Endothelial cell of umbilical vein (primary cell): ENCODE data around the gene MARK2. TPM values are rescaled to one million over a fixed set of nuclear protein-coding genes. Genes with fewer than 3 reads are reported as not detected.

ENCODE experiments used
- BruUV-seq: library from RNA; stranded (reverse); fragments of 400-500 nt; replicated peaks from 2 replicates; lab custom pipeline; 2021; lab: Mats Ljungman, UMichigan
- CTCF ChIA-PET: fragments of 300-600, 350-600 bp; sonication (Branson Sonifier 250); formaldehyde crosslinking; loops from one replicate; lab custom pipeline; 2021; ENCODE audit warnings: antibody characterized with exemption, inconsistent platforms; lab: Charles Lee
- POLR2A ChIA-PET: fragments of 300-600, 350-600 bp; sonication (Branson Sonifier 250); formaldehyde crosslinking; loops from one replicate; lab custom pipeline; 2021; ENCODE audit warnings: antibody characterized with exemption, inconsistent platforms; lab: Charles Lee
- DNase-seq: peaks from one replicate; pipeline ENCODE4 v3.0.0-alpha.2; 2011; ENCODE audit warnings: low read depth, low spot score
- FAIRE-seq: peaks from 2 replicates; lab custom pipeline; 2011; peaks lifted over from hg19 to GRCh38; lab: Jason Lieb, UNC
- H2AFZ ChIP-seq: 2 replicates; pipeline ENCODE4 v1.6.0; 2012; ENCODE audit warnings: low read depth, low read length, control low read depth, inconsistent platforms
- H3K27ac ChIP-seq: 2 replicates; pipeline ENCODE4 v1.5.1; 2011; ENCODE audit warnings: low read depth, mild to moderate bottlenecking, control low read depth, low read length, moderate library complexity; ENCODE audit not compliant: insufficient read depth
- H3K27me3 ChIP-seq, 2 experiments: 2 replicates each; pipeline versions ENCODE4 v1.6.0 to v1.6.1; 2011; ENCODE audit warnings: low read length in 2 of 2, mixed read lengths in 1 of 2; ENCODE audit not compliant: control insufficient read depth in 2 of 2, insufficient read depth in 2 of 2
- H3K36me3 ChIP-seq, 2 experiments: 2 replicates in 1 of 2; 3 replicates in 1 of 2; pipeline ENCODE4 v1.5.1; 2011; ENCODE audit warnings: low read length in 2 of 2, mild to moderate bottlenecking in 1 of 2, moderate library complexity in 1 of 2; ENCODE audit not compliant: control insufficient read depth in 2 of 2, insufficient read depth in 2 of 2; ENCODE audit errors: extremely low read depth in 1 of 2
- H3K4me1 ChIP-seq: 3 replicates; pipeline ENCODE4 v1.5.1; 2011; ENCODE audit warnings: mild to moderate bottlenecking, low read length; ENCODE audit not compliant: control insufficient read depth, insufficient read depth; ENCODE audit errors: extremely low read depth
- H3K4me2 ChIP-seq: 2 replicates; pipeline ENCODE4 v1.6.1; 2011; ENCODE audit warnings: low read length, control low read depth, mixed read lengths; ENCODE audit not compliant: insufficient read depth
- H3K4me3 ChIP-seq, 3 experiments: fragments of 200-600 bp in 1 of 3; sonication (generic), shearing (Covaris generic) in 1 of 3; replicated peaks in 1 of 3; 2 replicates each; pipeline ENCODE4 v1.5.1; 2011 to 2016; ENCODE audit warnings: control low read depth in 3 of 3, low read length in 3 of 3, mild to moderate bottlenecking in 2 of 3, inconsistent platforms in 1 of 3, low read depth in 1 of 3, moderate library complexity in 1 of 3; ENCODE audit not compliant: insufficient read depth in 1 of 3
- H3K79me2 ChIP-seq: 2 replicates; pipeline ENCODE4 v1.6.0; 2012; ENCODE audit warnings: low read length, inconsistent platforms; ENCODE audit not compliant: control insufficient read depth, insufficient read depth
- H3K9ac ChIP-seq: replicated peaks from 2 replicates; pipeline ENCODE3; 2011; ENCODE audit warnings: low read length, control low read depth; ENCODE audit not compliant: insufficient read depth; ENCODE audit errors: extremely low read depth
- H3K9me1 ChIP-seq: replicated peaks from 3 replicates; pipeline ENCODE4 v1.6.0; 2011; ENCODE audit warnings: mild to moderate bottlenecking, low read length; ENCODE audit not compliant: control insufficient read depth, insufficient read depth; ENCODE audit errors: extremely low read depth
- H3K9me3 ChIP-seq: replicated peaks from 2 replicates; pipeline ENCODE4 v1.5.1; 2012; ENCODE audit warnings: low read length, inconsistent platforms; ENCODE audit not compliant: control insufficient read depth, insufficient read depth
- H4K20me1 ChIP-seq: replicated peaks from 2 replicates; pipeline ENCODE3; 2011; ENCODE audit warnings: mild to moderate bottlenecking, low read length; ENCODE audit not compliant: control insufficient read depth, insufficient read depth; ENCODE audit errors: extremely low read depth
- EZH2 ChIP-seq: IDR thresholded peaks from 2 replicates; pipeline ENCODE4 v1.6.1; 2012; ENCODE audit warnings: borderline replicate concordance, low read depth, mild to moderate bottlenecking, moderate library complexity, low read length, inconsistent platforms; ENCODE audit not compliant: severe bottlenecking
- FOS ChIP-seq: IDR thresholded peaks from 2 replicates; pipeline ENCODE4 v1.6.1; 2011; ENCODE audit warnings: mild to moderate bottlenecking, low read length, moderate library complexity, borderline replicate concordance; ENCODE audit not compliant: insufficient read depth
- GATA2 ChIP-seq: IDR thresholded peaks from 2 replicates; pipeline ENCODE4 v1.7.0; 2011; ENCODE audit warnings: low read depth, mild to moderate bottlenecking, moderate library complexity, mixed read lengths, low read length; ENCODE audit not compliant: insufficient read length, insufficient read depth
- JUN ChIP-seq: IDR thresholded peaks from 2 replicates; pipeline ENCODE4 v1.6.1; 2011; ENCODE audit warnings: borderline replicate concordance, low read depth; ENCODE audit not compliant: insufficient read length, insufficient read depth
- MYC ChIP-seq: IDR thresholded peaks from one replicate; pipeline ENCODE4 v1.6.1; 2011; ENCODE audit warnings: mild to moderate bottlenecking, low read depth, low read length
- POLR2A ChIP-seq: IDR thresholded peaks from 2 replicates; pipeline ENCODE4 v1.6.1; 2012; ENCODE audit warnings: low read depth, mild to moderate bottlenecking, control low read depth, low read length
- POLR2AphosphoS5 ChIP-seq: IDR thresholded peaks from 2 replicates; pipeline ENCODE4 v1.6.1; 2012; ENCODE audit warnings: low read depth, mild to moderate bottlenecking, control low read depth, low read length, moderate library complexity; ENCODE audit not compliant: insufficient read depth
- dilution Hi-C: fragments of 300-500 bp; cut with MboI; formaldehyde crosslinking; loops from one replicate; pipeline ENCODE4 v1.15.0; 2019; ENCODE audit warnings: low sequenced_read_pairs; ENCODE audit not compliant: extremely low pct_ligation_motif_present
- intact Hi-C: fragments of 100-400 bp; cut with micrococcal nuclease; formaldehyde crosslinking; loops from one replicate; pipeline ENCODE4 v1.10.0; 2022
- polyA plus RNA-seq, 4 experiments: library from polyadenylated mRNA; depleted of rRNA in 3 of 4; stranded (reverse) in 3 of 4; unstranded in 1 of 4; fragments of >200 nt; gene quantifications; 2 replicates each; pipeline versions ENCODE4 v1.2.1 to v1.2.3, GENCODE V29; 2011 to 2012; ENCODE audit warnings: missing spikeins in 1 of 4
- total RNA-seq: library from RNA; stranded (reverse); gene quantifications from 2 replicates; pipeline ENCODE4 v1.2.3, GENCODE V29; 2021
- TF ChIP-seq, protein P1 (sequence below): IDR thresholded peaks from 2 replicates; pipeline ENCODE4 v1.6.1; 2011; ENCODE audit not compliant: insufficient read depth, insufficient read length
- TF ChIP-seq, protein P2 (sequence below), 2 donors: IDR thresholded peaks; 1 replicate in 1 of 2; 2 replicates in 1 of 2; pipeline ENCODE4 v1.5.1; 2011; ENCODE audit warnings: low read length in 2 of 2, mild to moderate bottlenecking in 2 of 2, moderate library complexity in 2 of 2, control low read depth in 1 of 2, inconsistent platforms in 1 of 2, low read depth in 1 of 2; ENCODE audit not compliant: insufficient read depth in 1 of 2; ENCODE audit errors: extremely low read depth in 1 of 2

MARK2 gene
- total and polyA plus RNA-seq, 2 donors (not counting 3 experiments of a cell fraction or from before 2014, with no cell fraction given) = 16.6 to 34.7 TPM

DNA sequence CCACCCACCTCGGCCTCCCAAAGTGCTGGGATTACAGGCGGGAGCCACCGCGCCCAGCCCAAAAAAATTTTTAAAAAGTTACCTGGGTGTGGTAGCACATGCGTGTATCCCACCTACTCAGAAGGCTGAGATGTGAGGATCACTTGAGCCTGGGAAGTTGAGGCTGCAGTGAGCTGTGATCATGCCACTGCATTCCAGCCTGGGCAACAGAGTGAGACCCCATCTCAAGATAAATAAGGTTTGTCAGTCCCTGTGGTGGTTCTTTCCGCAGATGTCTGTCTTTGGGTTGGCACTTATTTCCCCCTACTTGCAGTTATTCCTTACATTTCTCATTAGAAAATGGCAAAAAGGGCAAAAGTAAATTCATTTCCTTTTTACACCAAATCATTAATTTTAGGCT, 8.0 kb downstream of the MARK2 start:
- Histone ChIP-seq H3K27ac (no peak overlapping the region), H2AFZ (no peak overlapping the region), H3K9me1 (no peaks in the 10 kb centered on the region), H3K4me1 (no peaks in the 10 kb centered on the region), H3K27me3 (no peaks in the 10 kb centered on the region), H3K79me2 (peaks cover 87% of the 10 kb centered on the region), H4K20me1 (peaks cover 12% of the 10 kb centered on the region), H3K9ac (no peak overlapping the region), H3K4me2 (no peak overlapping the region), H3K9me3 (no peaks in the 10 kb centered on the region), H3K4me3 (no peak overlapping the region), H3K36me3 (peaks cover 0 to 3% of the 10 kb centered on the region in 2 experiments)
- dilution Hi-C loops = no loop called here
- FAIRE-seq = no peak
- POLR2A ChIA-PET = interaction anchor here (1.2 kb wide), 1 partner anchor 8 kb away, joined by 3 read pairs; the partner anchor contains the start of gene MARK2
- intact Hi-C loops = no loop called here
- DNase-seq = no peak
- BruUV-seq = no TSS peak
- TF ChIP-seq, protein P1, sequence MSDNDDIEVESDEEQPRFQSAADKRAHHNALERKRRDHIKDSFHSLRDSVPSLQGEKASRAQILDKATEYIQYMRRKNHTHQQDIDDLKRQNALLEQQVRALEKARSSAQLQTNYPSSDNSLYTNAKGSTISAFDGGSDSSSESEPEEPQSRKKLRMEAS = no peak
- TF ChIP-seq EZH2 (no peak), POLR2AphosphoS5 (no peak), FOS (no peak), GATA2 (no peak), JUN (no peak), MYC (no peak), POLR2A (no peak)
- TF ChIP-seq, protein P2, sequence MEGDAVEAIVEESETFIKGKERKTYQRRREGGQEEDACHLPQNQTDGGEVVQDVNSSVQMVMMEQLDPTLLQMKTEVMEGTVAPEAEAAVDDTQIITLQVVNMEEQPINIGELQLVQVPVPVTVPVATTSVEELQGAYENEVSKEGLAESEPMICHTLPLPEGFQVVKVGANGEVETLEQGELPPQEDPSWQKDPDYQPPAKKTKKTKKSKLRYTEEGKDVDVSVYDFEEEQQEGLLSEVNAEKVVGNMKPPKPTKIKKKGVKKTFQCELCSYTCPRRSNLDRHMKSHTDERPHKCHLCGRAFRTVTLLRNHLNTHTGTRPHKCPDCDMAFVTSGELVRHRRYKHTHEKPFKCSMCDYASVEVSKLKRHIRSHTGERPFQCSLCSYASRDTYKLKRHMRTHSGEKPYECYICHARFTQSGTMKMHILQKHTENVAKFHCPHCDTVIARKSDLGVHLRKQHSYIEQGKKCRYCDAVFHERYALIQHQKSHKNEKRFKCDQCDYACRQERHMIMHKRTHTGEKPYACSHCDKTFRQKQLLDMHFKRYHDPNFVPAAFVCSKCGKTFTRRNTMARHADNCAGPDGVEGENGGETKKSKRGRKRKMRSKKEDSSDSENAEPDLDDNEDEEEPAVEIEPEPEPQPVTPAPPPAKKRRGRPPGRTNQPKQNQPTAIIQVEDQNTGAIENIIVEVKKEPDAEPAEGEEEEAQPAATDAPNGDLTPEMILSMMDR (IDR thresholded peaks at IDR 0.05; ENCODE audit: extremely low read depth in 1 of 2, insufficient read depth in 1 of 2, low read depth in 1 of 2, low read length in 2 of 2) = no peak
- CTCF ChIA-PET = interaction anchor here (1.2 to 1.8 kb wide), 3 partner anchors 8 to 99 kb away, joined by 4 to 5 read pairs (median 4); partner anchors contain the start of gene MARK2
